K562 treated with DMSO at 1 percent for 24 hours (cell line): ENCODE measurements around the gene OR3A2. TPM values are rescaled to one million over a fixed set of nuclear protein-coding genes. Genes with fewer than 3 reads are reported as not detected.

Source experiments
- total RNA-seq: library from RNA; unstranded; fragments of 300-600 nt; gene quantifications from 2 replicates; pipeline ENCODE4 v1.2.3, GENCODE V29; 2022; ENCODE audit warnings: low read depth; ENCODE audit not compliant: insufficient read depth

Gene OR3A2
- total RNA-seq = not detected in 2 replicates

GRCh38 chr17:3385869-3386816 is at the start of gene OR3A2:
OR3A2 (minus strand) TSS chr17:3386308.

GRCh38 chr17:3433741-3434140 is 47.6 kb upstream of the OR3A2 start, which contains the start of gene OR1E2:
OR1E2 (minus strand) TSS chr17:3433841; CDS start chr17:3433841, 0 bp downstream.

GRCh38 chr17:3411070-3411469 is 25.0 kb upstream of the OR3A2 start, which contains the start of gene OR3A3:
OR3A3 (plus strand) TSS chr17:3411370.

GRCh38 chr17:3398310-3398709 is 12.2 kb upstream of the OR3A2 start, which contains the start of gene OR1E1:
OR1E1 (minus strand) TSS chr17:3398410; CDS start chr17:3398410, 0 bp downstream.

GRCh38 chr17:3298260-3298659 is 87.8 kb downstream of the OR3A2 start, which contains the start of gene OR3A1:
OR3A1 (minus strand) TSS chr17:3298360; CDS start chr17:3292582, 5,778 bp downstream.

Other genes with a start within 250 kb of the OR3A2 start
- not detected in 2 replicates for gene OR1A2, start 188.8 kb downstream of the OR3A2 start, total RNA-seq
- gene OR1A1, start 178.6 kb downstream of the OR3A2 start, total RNA-seq = not detected in 2 replicates
- gene OR3A1, start 87.9 kb downstream of the OR3A2 start, total RNA-seq = not detected in 2 replicates
- not detected in 2 replicates for gene OR1E1, start 12.1 kb upstream of the OR3A2 start, total RNA-seq
- not detected in 2 replicates for gene OR3A3, start 25.1 kb upstream of the OR3A2 start, total RNA-seq
- not detected in 2 replicates for gene OR1E2, start 47.5 kb upstream of the OR3A2 start, total RNA-seq
- gene SPATA22, start 85.5 kb upstream of the OR3A2 start, total RNA-seq = 0.78 and 0.93 TPM in 2 replicates
- not detected in 2 replicates for gene ASPA, start 89.7 kb upstream of the OR3A2 start, total RNA-seq
- gene TRPV3, start 171.5 kb upstream of the OR3A2 start, total RNA-seq = 0.07 and 0.49 TPM in 2 replicates
- gene TRPV1, start 223.1 kb upstream of the OR3A2 start, total RNA-seq = 1.0 TPM in 2 replicates
- 20.7 and 22.3 TPM in 2 replicates for gene SHPK, start 249.9 kb upstream of the OR3A2 start, total RNA-seq